HepG2 (cell line): ENCODE measurements around the gene KCNIP4.

Source experiments
- ADNP ChIP-seq: sonication (generic); formaldehyde crosslinking; IDR thresholded peaks from 2 replicates; pipeline ENCODE4 v1.4.0; 2020; ENCODE audit warnings: missing genetic modification reagents
- SMAD9 ChIP-seq: sonication (generic); formaldehyde crosslinking; IDR thresholded peaks from 2 replicates; pipeline ENCODE4 v1.5.1; 2020; ENCODE audit warnings: mild to moderate bottlenecking, missing genetic modification reagents

GRCh38 chr4:21858971-21859370 lies 89.6 kb downstream of the KCNIP4 start:
- TF ChIP-seq ADNP (CRISPR knock-in tag) (no peak), SMAD9 (CRISPR knock-in tag) (no peak)
